GM12878 (cell line): Measurements from ENCODE around the gene ESM1.

Experiments used
- GABPA ChIP-seq: IDR thresholded peaks from 2 replicates; pipeline ENCODE4 v1.6.1; 2014; ENCODE audit warnings: antibody characterized with exemption, low read depth, mild to moderate bottlenecking, inconsistent platforms
- POLR2A ChIP-seq: IDR thresholded peaks from 2 replicates; pipeline ENCODE4 v1.6.1; 2011; ENCODE audit warnings: low read depth, mild to moderate bottlenecking, low read length
- STAT3 ChIP-seq: IDR thresholded peaks from 2 replicates; pipeline ENCODE4 v1.6.1; 2011; ENCODE audit warnings: low read depth, low read length, improper control_type of control experiment
- TCF12 ChIP-seq: IDR thresholded peaks from 2 replicates; pipeline ENCODE4 v1.6.1; 2011; ENCODE audit warnings: low read depth, mild to moderate bottlenecking, low read length

DNA sequence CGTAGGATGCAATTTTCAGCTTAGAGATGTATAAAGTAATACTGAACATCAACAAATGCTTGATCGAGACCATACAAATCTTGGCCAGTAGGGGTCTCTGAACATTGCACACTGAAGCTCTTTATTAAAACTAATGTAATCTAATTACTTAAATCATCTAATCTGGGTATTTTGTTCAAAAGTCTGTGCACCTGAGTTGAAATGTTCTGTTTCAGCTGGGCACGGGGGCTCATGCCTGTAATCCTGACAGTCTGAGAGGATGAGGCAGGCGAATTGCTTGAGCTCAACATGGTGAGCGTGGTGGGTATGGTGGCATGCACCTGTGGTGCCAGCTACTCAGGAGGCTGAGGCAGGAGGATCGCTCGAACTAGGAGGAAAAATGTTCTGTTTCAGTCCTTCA lies 41.0 kb downstream of the ESM1 start:
- TF ChIP-seq TCF12 (no peak), GABPA (no peak), POLR2A (no peak), STAT3 (no peak)
